Sigmoid colon (tissue), 3 donors: Measurements from ENCODE around the gene SYNGR1.

Experiments used
- POLR2A ChIP-seq, 2 donors: fragments of 450-650 bp; IDR thresholded peaks; one replicate each; pipeline ENCODE4 v1.6.1; 2016; ENCODE audit warnings: antibody characterized with exemption in 2 of 2, mild to moderate bottlenecking in 2 of 2, moderate library complexity in 2 of 2
- TF ChIP-seq, protein P1 (sequence below), 4 experiments: fragments of 450-650 bp in 3 of 4; fragments of 200-600 bp in 1 of 4; IDR thresholded peaks; one replicate each; pipeline ENCODE4 v1.5.1; 2016 to 2019; ENCODE audit warnings: antibody characterized with exemption in 4 of 4, mild to moderate bottlenecking in 3 of 4, moderate library complexity in 2 of 4

DNA sequence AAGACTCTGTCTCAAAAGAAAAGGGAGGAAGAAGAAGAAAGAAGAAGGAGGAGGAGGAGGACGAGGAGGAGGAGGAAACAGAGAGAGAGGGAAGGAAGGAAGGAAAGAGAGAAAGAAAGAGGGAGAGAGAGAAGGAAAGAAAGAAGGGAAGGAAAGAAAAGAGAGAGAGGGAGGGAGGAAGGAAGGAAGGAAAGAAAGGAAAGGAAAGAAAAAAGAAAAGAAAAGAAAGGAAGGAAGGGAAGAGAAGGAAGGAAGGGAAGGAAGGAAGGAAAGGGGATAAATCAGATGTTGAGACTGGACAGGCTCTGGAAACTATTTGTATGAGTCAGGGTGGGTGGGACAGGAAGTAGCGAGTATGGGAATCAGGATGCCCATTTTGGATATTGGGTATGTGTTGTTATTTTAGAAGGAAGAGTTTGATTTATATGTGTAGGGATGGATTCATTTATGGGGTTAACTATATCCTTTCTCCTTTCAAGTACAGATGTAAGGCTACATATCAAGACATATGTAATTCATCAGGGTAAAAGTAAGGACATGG lies 24.3 kb upstream of the SYNGR1 start:
- TF ChIP-seq POLR2A (IDR thresholded peaks at IDR 0.05) = no peak
- TF ChIP-seq, protein P1, sequence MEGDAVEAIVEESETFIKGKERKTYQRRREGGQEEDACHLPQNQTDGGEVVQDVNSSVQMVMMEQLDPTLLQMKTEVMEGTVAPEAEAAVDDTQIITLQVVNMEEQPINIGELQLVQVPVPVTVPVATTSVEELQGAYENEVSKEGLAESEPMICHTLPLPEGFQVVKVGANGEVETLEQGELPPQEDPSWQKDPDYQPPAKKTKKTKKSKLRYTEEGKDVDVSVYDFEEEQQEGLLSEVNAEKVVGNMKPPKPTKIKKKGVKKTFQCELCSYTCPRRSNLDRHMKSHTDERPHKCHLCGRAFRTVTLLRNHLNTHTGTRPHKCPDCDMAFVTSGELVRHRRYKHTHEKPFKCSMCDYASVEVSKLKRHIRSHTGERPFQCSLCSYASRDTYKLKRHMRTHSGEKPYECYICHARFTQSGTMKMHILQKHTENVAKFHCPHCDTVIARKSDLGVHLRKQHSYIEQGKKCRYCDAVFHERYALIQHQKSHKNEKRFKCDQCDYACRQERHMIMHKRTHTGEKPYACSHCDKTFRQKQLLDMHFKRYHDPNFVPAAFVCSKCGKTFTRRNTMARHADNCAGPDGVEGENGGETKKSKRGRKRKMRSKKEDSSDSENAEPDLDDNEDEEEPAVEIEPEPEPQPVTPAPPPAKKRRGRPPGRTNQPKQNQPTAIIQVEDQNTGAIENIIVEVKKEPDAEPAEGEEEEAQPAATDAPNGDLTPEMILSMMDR (IDR thresholded peaks at IDR 0.05) = no peak
